ENCODE measurements around the gene HYDIN.

DNA sequence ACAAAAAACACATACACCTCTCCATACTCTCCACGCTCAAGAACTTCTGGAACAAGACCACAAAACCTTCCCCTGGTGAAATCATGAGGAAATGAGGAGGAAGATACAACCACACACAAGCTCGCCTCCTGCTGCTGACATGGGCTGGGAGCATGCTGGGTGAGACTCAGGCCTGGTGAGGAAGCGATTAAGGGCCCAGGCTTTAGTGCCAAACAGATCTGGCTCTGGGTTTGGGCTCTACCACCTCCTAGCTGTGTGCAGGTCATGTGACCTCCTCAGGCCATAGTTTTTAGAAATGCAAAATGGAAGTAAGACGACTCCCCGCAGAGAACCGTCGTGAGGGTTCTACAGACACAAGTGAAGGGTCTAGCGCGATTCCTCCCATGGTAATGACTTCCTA is 470.9 kb downstream of the HYDIN start:
- TF ChIP-seq POLR2A (IDR thresholded peaks at IDR 0.05; ENCODE audit: low read length) (no peak), GATA1 (IDR thresholded peaks at IDR 0.05; ENCODE audit: low read depth, low read length) (no peak)

Data from erythroblast (primary cell).